B cell (primary cell): ENCODE data around the gene COQ6.

Source experiments
- CTCF ChIP-seq: fragments of 200-600 bp; IDR thresholded peaks from one replicate; pipeline ENCODE4 v1.8.0; 2022; ENCODE audit warnings: antibody characterized with exemption, mild to moderate bottlenecking
- EZH2 ChIP-seq: IDR thresholded peaks from 2 replicates; pipeline ENCODE4 v1.6.1; 2012; ENCODE audit warnings: borderline replicate concordance, low read depth, mild to moderate bottlenecking, moderate library complexity, low read length; ENCODE audit not compliant: insufficient read depth, poor library complexity, severe bottlenecking

GRCh38 chr14:73953731-73954130, 3.6 kb downstream of the COQ6 start:
- no peak for TF ChIP-seq CTCF
- TF ChIP-seq EZH2: no peak
